ENCODE measurements around the gene PPP1R13B.
A peak's percentile ranks its signal among the peaks of the same experiment; 100 is the strongest.

PPP1R13B gene

DNA sequence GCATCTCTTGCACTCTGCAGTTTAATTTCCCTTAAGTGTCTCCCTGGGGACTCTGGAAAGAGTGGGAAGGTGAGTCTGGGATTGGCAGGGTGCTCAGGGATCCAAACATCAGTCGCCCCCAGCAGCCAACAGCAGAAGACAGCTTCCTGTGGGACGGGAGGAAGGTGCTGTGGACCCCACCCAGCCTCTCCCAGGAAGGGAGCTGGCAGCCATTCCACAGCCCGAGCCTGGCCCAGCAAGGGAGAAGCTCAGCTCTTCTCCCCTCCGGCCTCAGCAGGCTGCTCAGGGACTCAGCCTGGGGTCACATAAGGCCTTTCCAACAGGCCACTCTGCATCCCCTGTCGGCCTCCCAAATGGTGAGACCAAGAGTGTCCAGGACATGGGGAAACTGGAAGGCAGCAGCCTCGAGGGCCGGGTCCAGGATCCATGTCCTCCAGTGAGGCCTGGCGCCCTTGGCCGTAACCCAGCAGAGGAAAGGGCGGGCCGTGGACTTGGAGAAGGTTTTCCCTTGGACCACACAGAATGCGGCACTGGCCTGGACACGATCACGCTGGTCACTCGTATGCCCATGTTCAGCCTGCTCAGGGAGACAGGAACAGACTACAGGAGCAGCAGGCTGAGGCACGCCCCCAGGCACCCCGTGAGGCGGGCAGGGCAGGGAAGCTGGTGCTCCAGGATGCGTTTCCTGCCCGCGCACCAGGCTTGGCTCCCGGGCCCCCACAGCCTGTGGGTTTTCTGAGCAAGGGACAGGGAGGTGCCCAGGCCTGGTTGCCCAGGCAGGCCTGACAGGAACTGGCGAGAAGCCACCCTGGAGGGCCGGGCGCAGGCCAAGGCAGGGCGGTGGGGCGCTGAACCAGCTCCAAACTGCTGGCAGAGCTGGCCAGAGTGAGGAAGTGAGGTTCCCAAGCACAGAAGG, 135.6 kb downstream of the PPP1R13B start:
- H3K9ac ChIP-seq (ENCODE audit: low read depth, low read length, poor library complexity) = peak overlapping the region; percentile 21
- H3K23ac ChIP-seq (ENCODE audit: low read depth, low read length, poor library complexity) = peak overlapping the region; percentile 80
- no peaks in the 10 kb centered on the region for H3K9me3 ChIP-seq (replicated peaks in 1 of 2; ENCODE audit: control insufficient read depth in 2 of 2, insufficient read depth in 1 of 2, low read depth in 1 of 2, low read length in 2 of 2)
- no peaks in the 10 kb centered on the region for H3K27me3 ChIP-seq (ENCODE audit: control insufficient read depth in 3 of 3, insufficient read depth in 3 of 3, low read depth in 1 of 3, low read length in 3 of 3)
- H3K18ac ChIP-seq (ENCODE audit: low read length) = peak overlapping the region; percentile 48
- H3K14ac ChIP-seq (ENCODE audit: low read length) = no peak overlapping the region
- H2BK5ac ChIP-seq (ENCODE audit: low read length) = peak overlapping the region; percentile 39
- peak overlapping the region; percentile 65 for H4K8ac ChIP-seq (ENCODE audit: low read depth, low read length)
- peaks cover 26% of the 10 kb centered on the region for H3K79me1 ChIP-seq (ENCODE audit: low read depth, low read length)
- H2AK5ac ChIP-seq (ENCODE audit: low read depth, low read length) = no peak overlapping the region
- H3K4me1 ChIP-seq (ENCODE audit: control insufficient read depth in 2 of 2, insufficient read depth in 1 of 2, low read depth in 1 of 2, low read length in 2 of 2) = peaks cover 13 to 18% of the 10 kb centered on the region in 2 donors
- WGBS, 2 donors (ENCODE audit: extremely low coverage in 2 of 2, insufficient read length in 2 of 2, insufficient replicate concordance in 1 of 2) = no CpG with 5 or more reads among the region's 27 CpGs
- H2AFZ ChIP-seq (ENCODE audit: low read length) = no peak overlapping the region
- H2BK12ac ChIP-seq (ENCODE audit: low read length) = peak overlapping the region; percentile 58
- no peak overlapping the region for H2BK120ac ChIP-seq (ENCODE audit: low read depth, low read length)
- peaks cover 23 to 72% of the 10 kb centered on the region in 2 donors for H3K36me3 ChIP-seq (replicated peaks in 1 of 2; ENCODE audit: control insufficient read depth in 2 of 2, insufficient read depth in 2 of 2, low read length in 2 of 2)
- H4K91ac ChIP-seq (ENCODE audit: low read depth, low read length, poor library complexity) = no peak overlapping the region
- H3K4me2 ChIP-seq (ENCODE audit: insufficient read depth, low read length, poor library complexity, severe bottlenecking) = no peak overlapping the region
- peak overlapping the region; percentile 26 for H2BK15ac ChIP-seq (ENCODE audit: low read length)
- no peak for DNase-seq (ENCODE audit: low spot score)
- no peak overlapping the region for H3K4me3 ChIP-seq (ENCODE audit: low read length in 2 of 2)
- H3K4ac ChIP-seq (ENCODE audit: low read length) = no peak overlapping the region
- peak overlapping the region; percentile 7 for H3K27ac ChIP-seq (replicated peaks; ENCODE audit: low read length)

DNA sequence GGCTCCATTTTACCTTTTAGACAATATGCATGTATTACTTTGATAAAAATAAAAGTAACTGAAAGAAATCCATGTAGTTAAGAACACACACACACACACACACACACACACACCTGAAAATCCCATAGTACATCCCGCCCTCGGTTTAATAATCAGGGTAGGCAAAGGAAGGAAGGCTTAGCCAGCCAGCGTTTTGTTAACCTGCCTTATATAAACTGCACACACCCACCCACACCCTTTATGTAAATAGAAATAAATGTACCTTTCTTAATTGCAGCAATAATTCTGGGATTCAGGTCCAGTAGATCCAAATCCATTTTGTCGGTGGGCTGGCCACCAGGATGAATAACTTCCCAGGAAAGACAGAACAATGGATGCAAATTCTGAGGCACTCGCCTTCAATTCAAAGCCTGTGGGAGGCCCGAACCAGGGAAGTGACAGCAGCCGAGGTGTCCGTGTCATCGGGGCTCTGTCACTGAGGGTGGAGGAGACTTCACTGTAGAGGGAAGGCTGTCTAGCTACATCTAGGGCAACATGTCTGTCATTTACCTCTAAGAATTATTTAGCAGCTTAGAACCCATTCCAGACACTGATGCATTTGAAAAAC, 136.5 kb downstream of the PPP1R13B start:
- no peak overlapping the region for H3K23ac ChIP-seq (ENCODE audit: low read depth, low read length, poor library complexity)
- H2BK5ac ChIP-seq (ENCODE audit: low read length) = no peak overlapping the region
- H3K14ac ChIP-seq (ENCODE audit: low read length) = no peak overlapping the region
- H3K79me1 ChIP-seq (ENCODE audit: low read depth, low read length) = peaks cover 24% of the 10 kb centered on the region
- H3K18ac ChIP-seq (ENCODE audit: low read length) = no peak overlapping the region
- no peak for DNase-seq (ENCODE audit: low spot score)
- H3K4me2 ChIP-seq (ENCODE audit: insufficient read depth, low read length, poor library complexity, severe bottlenecking) = no peak overlapping the region
- no peaks in the 10 kb centered on the region for H3K9me3 ChIP-seq (replicated peaks in 1 of 2; ENCODE audit: control insufficient read depth in 2 of 2, insufficient read depth in 1 of 2, low read depth in 1 of 2, low read length in 2 of 2)
- H3K4me3 ChIP-seq (ENCODE audit: low read length in 2 of 2) = no peak overlapping the region
- peaks cover 10 to 12% of the 10 kb centered on the region in 2 donors for H3K4me1 ChIP-seq (ENCODE audit: control insufficient read depth in 2 of 2, insufficient read depth in 1 of 2, low read depth in 1 of 2, low read length in 2 of 2)
- no peak overlapping the region for H2AK5ac ChIP-seq (ENCODE audit: low read depth, low read length)
- H2AFZ ChIP-seq (ENCODE audit: low read length) = no peak overlapping the region
- H3K27me3 ChIP-seq (ENCODE audit: control insufficient read depth in 3 of 3, insufficient read depth in 3 of 3, low read depth in 1 of 3, low read length in 3 of 3) = no peaks in the 10 kb centered on the region
- no peak overlapping the region for H4K91ac ChIP-seq (ENCODE audit: low read depth, low read length, poor library complexity)
- no peak overlapping the region for H2BK120ac ChIP-seq (ENCODE audit: low read depth, low read length)
- H3K27ac ChIP-seq (replicated peaks; ENCODE audit: low read length) = no peak overlapping the region
- H3K9ac ChIP-seq (ENCODE audit: low read depth, low read length, poor library complexity) = no peak overlapping the region
- H3K36me3 ChIP-seq (replicated peaks in 1 of 2; ENCODE audit: control insufficient read depth in 2 of 2, insufficient read depth in 2 of 2, low read length in 2 of 2) = peaks cover 27 to 81% of the 10 kb centered on the region in 2 donors
- H3K4ac ChIP-seq (ENCODE audit: low read length) = no peak overlapping the region
- no CpG with 5 or more reads among the region's 9 CpGs for WGBS, 2 donors (ENCODE audit: extremely low coverage in 2 of 2, insufficient read length in 2 of 2, insufficient replicate concordance in 1 of 2)
- no peak overlapping the region for H4K8ac ChIP-seq (ENCODE audit: low read depth, low read length)
- H2BK15ac ChIP-seq (ENCODE audit: low read length) = no peak overlapping the region
- no peak overlapping the region for H2BK12ac ChIP-seq (ENCODE audit: low read length)

DNA sequence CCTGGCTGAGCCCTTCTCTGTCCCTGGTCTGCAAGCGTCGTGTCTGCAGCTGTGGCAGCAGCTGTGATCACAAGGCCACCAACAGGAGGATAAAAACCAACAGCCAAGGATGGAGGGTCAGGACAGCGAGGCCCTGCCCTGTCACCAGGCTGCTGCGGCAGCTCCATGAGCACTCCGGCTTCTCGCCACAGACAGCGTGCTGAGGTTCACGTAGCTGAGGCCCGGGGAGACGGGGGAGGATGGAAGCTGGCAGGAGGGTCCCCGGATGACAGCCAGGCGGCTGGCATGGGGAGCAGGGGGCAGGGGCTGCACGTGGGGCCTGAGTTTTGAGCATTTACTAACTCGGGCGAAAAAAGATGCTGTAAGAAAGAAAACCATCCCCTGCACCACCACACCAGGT, 137.6 kb downstream of the PPP1R13B start:
- WGBS, 2 donors (ENCODE audit: extremely low coverage in 2 of 2, insufficient read length in 2 of 2, insufficient replicate concordance in 1 of 2) = no CpG with 5 or more reads among the region's 15 CpGs
- Histone ChIP-seq H3K4me1 (ENCODE audit: control insufficient read depth in 2 of 2, insufficient read depth in 1 of 2, low read depth in 1 of 2, low read length in 2 of 2) (peaks cover 10 to 21% of the 10 kb centered on the region in 2 donors), H3K4ac (ENCODE audit: low read length) (no peak overlapping the region), H2BK120ac (ENCODE audit: low read depth, low read length) (no peak overlapping the region), H3K36me3 (replicated peaks in 1 of 2; ENCODE audit: control insufficient read depth in 2 of 2, insufficient read depth in 2 of 2, low read length in 2 of 2) (peaks cover 31 to 92% of the 10 kb centered on the region in 2 donors), H2AK5ac (ENCODE audit: low read depth, low read length) (no peak overlapping the region), H2BK5ac (ENCODE audit: low read length) (no peak overlapping the region), H3K18ac (ENCODE audit: low read length) (no peak overlapping the region), H3K79me1 (ENCODE audit: low read depth, low read length) (peaks cover 24% of the 10 kb centered on the region), H3K4me3 (ENCODE audit: low read length in 2 of 2) (no peak overlapping the region), H3K23ac (ENCODE audit: low read depth, low read length, poor library complexity) (no peak overlapping the region), H3K14ac (ENCODE audit: low read length) (no peak overlapping the region), H2AFZ (ENCODE audit: low read length) (no peak overlapping the region), H3K27ac (replicated peaks; ENCODE audit: low read length) (no peak overlapping the region), H4K91ac (ENCODE audit: low read depth, low read length, poor library complexity) (no peak overlapping the region), H3K9ac (ENCODE audit: low read depth, low read length, poor library complexity) (no peak overlapping the region), H3K9me3 (replicated peaks in 1 of 2; ENCODE audit: control insufficient read depth in 2 of 2, insufficient read depth in 1 of 2, low read depth in 1 of 2, low read length in 2 of 2) (no peaks in the 10 kb centered on the region), H3K27me3 (ENCODE audit: control insufficient read depth in 3 of 3, insufficient read depth in 3 of 3, low read depth in 1 of 3, low read length in 3 of 3) (no peaks in the 10 kb centered on the region), H2BK12ac (ENCODE audit: low read length) (no peak overlapping the region), H4K8ac (ENCODE audit: low read depth, low read length) (no peak overlapping the region), H2BK15ac (ENCODE audit: low read length) (no peak overlapping the region), H3K4me2 (ENCODE audit: insufficient read depth, low read length, poor library complexity, severe bottlenecking) (no peak overlapping the region)
- DNase-seq (ENCODE audit: low spot score) = no peak

DNA sequence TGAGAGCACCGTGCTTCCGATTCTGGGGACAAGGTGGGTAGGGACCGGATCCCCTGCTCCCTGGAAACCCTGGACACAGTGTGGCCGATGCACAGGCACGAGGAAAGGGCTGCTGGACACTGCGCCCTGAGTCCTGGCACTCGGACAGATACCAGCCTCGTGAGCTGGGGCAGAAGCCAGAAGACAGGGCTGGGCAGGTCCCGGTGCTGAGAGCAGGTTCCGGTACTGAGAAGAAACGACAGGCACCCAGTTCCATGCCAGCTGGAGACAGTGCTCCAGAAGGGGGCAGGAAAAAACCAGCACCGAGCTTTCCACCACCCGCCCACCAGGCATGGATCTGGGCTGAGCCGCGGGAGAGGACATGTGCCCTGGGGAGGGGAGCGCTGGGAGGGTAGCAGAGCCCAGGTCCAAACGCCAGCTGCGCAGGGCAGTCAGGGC, 138.6 kb downstream of the PPP1R13B start:
- WGBS, 2 donors (ENCODE audit: extremely low coverage in 2 of 2, insufficient read length in 2 of 2, insufficient replicate concordance in 1 of 2) = no CpG with 5 or more reads among the region's 18 CpGs
- Histone ChIP-seq H3K4me3 (ENCODE audit: low read length in 2 of 2) (no peak overlapping the region), H3K4me1 (ENCODE audit: control insufficient read depth in 2 of 2, insufficient read depth in 1 of 2, low read depth in 1 of 2, low read length in 2 of 2) (peaks cover 9 to 20% of the 10 kb centered on the region in 2 donors), H3K4me2 (ENCODE audit: insufficient read depth, low read length, poor library complexity, severe bottlenecking) (no peak overlapping the region), H4K91ac (ENCODE audit: low read depth, low read length, poor library complexity) (no peak overlapping the region), H3K36me3 (replicated peaks in 1 of 2; ENCODE audit: control insufficient read depth in 2 of 2, insufficient read depth in 2 of 2, low read length in 2 of 2) (peaks cover 36 to 98% of the 10 kb centered on the region in 2 donors), H3K27me3 (ENCODE audit: control insufficient read depth in 3 of 3, insufficient read depth in 3 of 3, low read depth in 1 of 3, low read length in 3 of 3) (no peaks in the 10 kb centered on the region), H3K27ac (replicated peaks; ENCODE audit: low read length) (no peak overlapping the region), H3K14ac (ENCODE audit: low read length) (no peak overlapping the region), H3K23ac (ENCODE audit: low read depth, low read length, poor library complexity) (peak overlapping the region; percentile 4), H3K18ac (ENCODE audit: low read length) (no peak overlapping the region), H2BK15ac (ENCODE audit: low read length) (no peak overlapping the region), H2AK5ac (ENCODE audit: low read depth, low read length) (no peak overlapping the region), H2AFZ (ENCODE audit: low read length) (no peak overlapping the region), H3K79me1 (ENCODE audit: low read depth, low read length) (peaks cover 25% of the 10 kb centered on the region), H2BK12ac (ENCODE audit: low read length) (no peak overlapping the region), H3K9ac (ENCODE audit: low read depth, low read length, poor library complexity) (peak overlapping the region; percentile 34), H2BK120ac (ENCODE audit: low read depth, low read length) (peak overlapping the region; percentile 7), H3K4ac (ENCODE audit: low read length) (no peak overlapping the region), H2BK5ac (ENCODE audit: low read length) (no peak overlapping the region), H4K8ac (ENCODE audit: low read depth, low read length) (no peak overlapping the region), H3K9me3 (replicated peaks in 1 of 2; ENCODE audit: control insufficient read depth in 2 of 2, insufficient read depth in 1 of 2, low read depth in 1 of 2, low read length in 2 of 2) (no peaks in the 10 kb centered on the region)
- no peak for DNase-seq (ENCODE audit: low spot score)
